GM21526 (cell line): ENCODE results near the gene BTBD9.

Experiments used
- ATAC-seq: cut with Tn5 transposase; IDR thresholded peaks from one replicate; pipeline ENCODE4 v1.9.1; 2021; ENCODE audit warnings: moderate library complexity; ENCODE audit not compliant: unreplicated experiment, low FRiP score

BTBD9 gene

GRCh38 chr6:38639498-38640215 lies at the start of gene BTBD9:
TSS of gene BTBD9 (minus strand) at chr6:38639929.
- peak; percentile 74 for ATAC-seq

GRCh38 chr6:38688579-38689087 lies 48.9 kb upstream of the BTBD9 start:
- no peak for ATAC-seq

- no peak for ATAC-seq
Measured at GRCh38 chr6:38687549-38687948, 47.8 kb upstream of the BTBD9 start.

GRCh38 chr6:38687043-38687353 lies 47.3 kb upstream of the BTBD9 start:
- ATAC-seq = no peak

GRCh38 chr6:38686270-38687042 lies 46.7 kb upstream of the BTBD9 start:
- no peak for ATAC-seq

GRCh38 chr6:38684904-38685303 lies 45.2 kb upstream of the BTBD9 start:
- ATAC-seq = no peak

- no peak for ATAC-seq
Measured at GRCh38 chr6:38684237-38684636, 44.5 kb upstream of the BTBD9 start.

GRCh38 chr6:38681850-38682249 lies 42.1 kb upstream of the BTBD9 start:
- ATAC-seq = no peak

GRCh38 chr6:38679668-38680067 lies 39.9 kb upstream of the BTBD9 start:
- ATAC-seq = no peak

- ATAC-seq = no peak
Measured at GRCh38 chr6:38678178-38678760, 38.5 kb upstream of the BTBD9 start.

- ATAC-seq = no peak
Measured at GRCh38 chr6:38676974-38677544, 37.3 kb upstream of the BTBD9 start.

- ATAC-seq = no peak
Measured at GRCh38 chr6:38676236-38676973, 36.7 kb upstream of the BTBD9 start.

- ATAC-seq = no peak
Measured at GRCh38 chr6:38673397-38674165, 33.9 kb upstream of the BTBD9 start.

- no peak for ATAC-seq
Measured at GRCh38 chr6:38671885-38672467, 32.2 kb upstream of the BTBD9 start.

- ATAC-seq = no peak
Measured at GRCh38 chr6:38658418-38659167, 18.9 kb upstream of the BTBD9 start.

- no peak for ATAC-seq
Measured at GRCh38 chr6:38656896-38657295, 17.2 kb upstream of the BTBD9 start.

GRCh38 chr6:38654263-38654662 lies 14.5 kb upstream of the BTBD9 start:
- ATAC-seq = no peak

GRCh38 chr6:38651121-38651784 lies 11.5 kb upstream of the BTBD9 start:
- no peak for ATAC-seq
